Coronary artery (tissue), 2 donors: Measurements from ENCODE around the gene LRFN5.
"Not testable (repeated sequence)": the region's sequence is repeated elsewhere in the genome, so short reads cannot be mapped to it uniquely, and the experiment has no call there.

Source experiments
- DNase-seq: peaks from one replicate; pipeline ENCODE4 v3.0.0-alpha.2; 2017; ENCODE audit warnings: low spot score
- H3K27ac ChIP-seq, 2 donors: fragments of 200-600 bp; sonication (generic); one replicate each; pipeline ENCODE4 v1.5.1; 2016 to 2019
- H3K4me3 ChIP-seq: fragments of 200-600 bp; sonication (generic); 2 replicates; pipeline ENCODE4 v1.5.1; 2016; ENCODE audit warnings: mild to moderate bottlenecking, moderate library complexity
- CTCF ChIP-seq: fragments of 200-600 bp; sonication (generic); IDR thresholded peaks from one replicate; pipeline ENCODE4 v1.5.1; 2019; ENCODE audit warnings: antibody characterized with exemption

Gene LRFN5

DNA sequence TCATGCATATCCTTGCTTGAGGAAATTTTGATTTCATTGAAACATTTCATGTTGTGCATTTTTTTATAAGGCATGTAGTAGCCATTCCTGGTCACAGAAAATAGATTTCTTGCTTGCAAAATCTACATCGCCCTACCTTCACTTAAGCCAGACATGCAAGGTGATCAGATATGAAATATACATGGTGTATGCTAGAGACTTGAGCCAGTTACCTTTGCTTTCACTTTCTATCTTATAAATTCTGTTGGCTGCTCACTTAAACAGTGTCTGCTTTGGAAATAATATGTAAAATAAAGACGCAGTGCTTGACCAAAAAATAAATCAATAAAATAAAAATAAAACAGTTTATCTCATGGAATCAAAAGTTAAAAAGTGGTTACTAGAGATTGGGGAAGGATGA lies 136.5 kb downstream of the LRFN5 start:
- DNase-seq: no peak
- Histone ChIP-seq H3K27ac (no peak overlapping the region), H3K4me3 (no peak overlapping the region)
- TF ChIP-seq CTCF: no peak

DNA sequence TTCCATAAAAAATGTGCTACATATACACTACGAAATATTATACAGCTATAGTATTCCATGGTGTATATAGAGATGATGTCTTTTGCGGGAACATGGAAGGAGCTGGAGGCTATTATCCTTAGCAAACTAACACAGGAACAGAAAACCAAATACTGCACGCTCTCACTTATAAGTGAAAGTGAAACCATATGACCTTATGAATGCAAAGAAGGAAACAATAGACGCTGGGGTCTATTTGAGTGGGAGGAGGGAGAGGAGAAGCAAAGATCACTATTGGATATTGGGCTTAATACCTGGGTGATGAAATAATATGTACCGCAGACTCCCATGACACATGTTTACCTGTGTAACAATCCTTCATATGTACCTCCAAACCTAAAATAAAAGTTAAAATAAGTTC lies 142.8 kb downstream of the LRFN5 start:
- no peak for DNase-seq
- Histone ChIP-seq H3K27ac (no peak overlapping the region), H3K4me3 (peak overlapping the region; percentile 41)
- no peak for TF ChIP-seq CTCF

DNA sequence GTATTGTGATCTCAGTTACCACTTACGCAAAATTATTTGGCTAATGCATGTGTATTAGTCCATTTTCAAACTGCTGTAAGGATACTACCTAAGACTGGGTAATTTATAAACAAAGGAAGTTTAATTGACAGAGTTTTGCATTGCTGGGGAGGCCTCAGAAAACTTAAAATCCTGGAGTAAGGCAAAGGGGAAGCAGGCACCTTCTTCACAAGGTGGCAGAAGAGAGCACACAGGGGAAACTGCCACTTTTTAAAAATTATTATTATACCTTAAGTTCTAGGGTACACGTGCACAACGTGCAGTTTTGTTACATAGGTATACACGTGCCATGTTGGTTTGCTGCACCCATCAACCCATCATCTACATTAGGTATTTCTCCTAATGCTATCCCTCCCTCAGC lies 143.9 kb downstream of the LRFN5 start:
- DNase-seq, H3K4me3 ChIP-seq, H3K27ac ChIP-seq: not testable (repeated sequence)

DNA sequence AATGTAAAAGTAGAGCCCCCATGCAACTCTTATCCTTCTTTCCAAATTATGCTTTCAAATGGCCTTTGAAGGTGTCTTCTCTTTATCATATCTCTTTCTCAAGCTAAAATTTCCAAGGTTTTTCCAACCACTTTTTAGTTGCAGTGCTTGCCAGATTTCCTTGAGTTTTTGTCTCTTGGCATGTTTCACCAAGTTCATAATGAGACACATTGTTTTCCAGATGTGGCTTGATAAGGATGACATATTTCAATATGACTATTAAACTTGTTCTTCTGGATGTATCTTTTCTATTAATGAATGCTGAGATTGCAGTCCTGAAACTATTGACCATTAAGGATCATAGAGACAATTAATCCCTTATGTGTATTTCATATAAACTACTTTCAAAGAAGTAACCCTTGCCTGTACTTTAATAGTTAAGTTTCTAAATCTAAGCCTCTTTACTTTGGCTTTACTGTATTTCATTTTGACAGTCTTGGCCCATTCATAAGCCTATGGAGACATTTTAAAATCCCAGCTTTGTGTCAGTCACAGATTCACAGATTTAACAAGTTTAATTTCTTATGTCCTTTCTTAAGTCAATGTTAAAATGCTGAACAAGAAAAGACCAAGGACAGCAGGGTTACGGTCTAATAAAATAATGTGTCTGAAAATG lies 151.5 kb downstream of the LRFN5 start:
- Histone ChIP-seq H3K4me3 (no peak overlapping the region), H3K27ac (no peak overlapping the region)
- TF ChIP-seq CTCF: no peak
- DNase-seq: no peak

GRCh38 chr14:41761204-41761603 lies 154.5 kb downstream of the LRFN5 start:
- H3K27ac ChIP-seq: no peak overlapping the region
- H3K4me3 ChIP-seq: no peak overlapping the region
- DNase-seq: no peak
- no peak for TF ChIP-seq CTCF

GRCh38 chr14:41766772-41767171 lies 160.1 kb downstream of the LRFN5 start:
- no peak for DNase-seq
- Histone ChIP-seq H3K4me3 (no peak overlapping the region), H3K27ac (no peak overlapping the region)
- no peak for TF ChIP-seq CTCF

DNA sequence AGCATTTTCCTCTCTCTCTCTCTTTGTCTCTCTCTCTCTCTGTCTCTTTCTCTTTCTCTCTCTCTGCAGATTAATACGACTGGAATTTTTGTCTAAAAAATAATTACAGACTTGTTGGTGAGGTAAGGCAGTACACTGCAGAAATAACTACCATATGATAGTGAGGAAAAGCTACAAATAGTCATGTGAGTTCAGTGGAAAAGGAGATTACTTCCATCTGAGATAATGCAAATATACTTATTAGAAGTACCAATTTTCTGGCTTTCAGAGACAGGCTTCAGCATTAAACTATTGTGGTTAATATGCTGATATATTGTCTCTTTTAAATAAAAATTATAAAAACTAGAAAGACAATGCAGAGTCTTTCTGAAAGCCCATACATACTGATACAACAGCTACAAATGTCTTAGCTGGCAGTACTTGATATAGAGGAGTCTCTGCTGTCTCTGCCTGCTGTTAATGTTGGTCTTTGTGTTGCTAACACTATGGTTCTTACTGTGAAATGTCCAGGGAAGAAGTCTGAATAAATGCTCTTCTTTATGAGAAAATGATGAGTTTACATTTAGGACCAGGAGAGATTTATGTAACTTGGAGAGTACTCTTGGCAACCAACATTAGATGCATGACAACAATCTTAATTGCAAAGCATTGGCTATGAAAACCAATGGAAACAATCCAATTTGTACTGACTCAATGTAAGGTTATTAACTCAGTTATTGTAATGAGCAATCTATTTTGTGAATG lies 167.0 kb downstream of the LRFN5 start:
- Histone ChIP-seq H3K4me3 (no peak overlapping the region), H3K27ac (no peak overlapping the region)
- no peak for TF ChIP-seq CTCF
- DNase-seq: no peak
